C4-2B (cell line): ENCODE data around the gene ARHGDIB.

Experiments used
- CTCF ChIP-seq: fragments of 450-650 bp; conservative IDR thresholded peaks from 2 replicates; pipeline ENCODE4 v1.5.1; 2017; ENCODE audit warnings: mild to moderate bottlenecking
- ZFX ChIP-seq: fragments of 450-650 bp; IDR thresholded peaks from 2 replicates; pipeline ENCODE4 v1.6.1; 2017

- TF ChIP-seq CTCF, result no peak
- TF ChIP-seq ZFX, result no peak
These were observed 5.1 kb downstream of the ARHGDIB start for GRCh38 chr12:14956024-14956891.
